ENCODE measurements around the gene TMEM132E.

DNA sequence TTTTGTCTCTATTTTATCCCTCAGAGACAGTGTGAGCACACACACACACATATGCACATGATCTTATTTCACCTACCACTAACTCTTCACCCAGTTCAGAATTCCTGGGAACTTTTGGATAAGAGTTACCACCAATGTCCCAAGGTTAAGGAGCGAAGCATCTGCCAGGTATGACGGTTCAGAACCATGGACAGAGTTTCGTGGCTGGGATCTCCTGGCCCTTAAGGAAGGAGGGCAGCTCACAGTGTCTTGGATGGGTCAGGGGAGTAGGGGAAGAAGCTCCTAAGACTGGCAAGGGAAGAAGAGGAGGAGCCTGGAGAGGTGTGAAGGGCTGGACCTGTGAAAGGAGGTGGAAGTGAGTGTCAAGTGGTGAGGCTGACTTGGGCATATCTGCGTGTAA, 23.0 kb upstream of the TMEM132E start:
- TF ChIP-seq, protein P1, sequence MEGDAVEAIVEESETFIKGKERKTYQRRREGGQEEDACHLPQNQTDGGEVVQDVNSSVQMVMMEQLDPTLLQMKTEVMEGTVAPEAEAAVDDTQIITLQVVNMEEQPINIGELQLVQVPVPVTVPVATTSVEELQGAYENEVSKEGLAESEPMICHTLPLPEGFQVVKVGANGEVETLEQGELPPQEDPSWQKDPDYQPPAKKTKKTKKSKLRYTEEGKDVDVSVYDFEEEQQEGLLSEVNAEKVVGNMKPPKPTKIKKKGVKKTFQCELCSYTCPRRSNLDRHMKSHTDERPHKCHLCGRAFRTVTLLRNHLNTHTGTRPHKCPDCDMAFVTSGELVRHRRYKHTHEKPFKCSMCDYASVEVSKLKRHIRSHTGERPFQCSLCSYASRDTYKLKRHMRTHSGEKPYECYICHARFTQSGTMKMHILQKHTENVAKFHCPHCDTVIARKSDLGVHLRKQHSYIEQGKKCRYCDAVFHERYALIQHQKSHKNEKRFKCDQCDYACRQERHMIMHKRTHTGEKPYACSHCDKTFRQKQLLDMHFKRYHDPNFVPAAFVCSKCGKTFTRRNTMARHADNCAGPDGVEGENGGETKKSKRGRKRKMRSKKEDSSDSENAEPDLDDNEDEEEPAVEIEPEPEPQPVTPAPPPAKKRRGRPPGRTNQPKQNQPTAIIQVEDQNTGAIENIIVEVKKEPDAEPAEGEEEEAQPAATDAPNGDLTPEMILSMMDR (IDR thresholded peaks at IDR 0.05), result no peak
- no peak for TF ChIP-seq POLR2A (IDR thresholded peaks at IDR 0.05)
- TF ChIP-seq POLR2AphosphoS5 (IDR thresholded peaks at IDR 0.05), result no peak
